ENCODE results near the gene DCLRE1C. TPM values are rescaled to one million over a fixed set of nuclear protein-coding genes. Genes with fewer than 3 reads are reported as not detected.
"Not testable (repeated sequence)": the region's sequence is repeated elsewhere in the genome, so short reads cannot be mapped to it uniquely, and the experiment has no call there.

The DCLRE1C gene
- total RNA-seq, 4 donors from 2014 or later, result 7.1 to 17.5 (median 13.0) TPM

- H3K9me3 ChIP-seq, result no peaks in the 10 kb centered on the region
- H3K27ac ChIP-seq, result no peak overlapping the region
- H3K4me1 ChIP-seq, result peaks cover 19% of the 10 kb centered on the region
- no peak overlapping the region for H3K4me3 ChIP-seq
- no peak for DNase-seq (ENCODE audit: low spot score in 2 of 2)
- 85% methylated on average over 5 of the region's 5 CpGs for WGBS
- peaks cover 32% of the 10 kb centered on the region for H3K36me3 ChIP-seq
- TF ChIP-seq POLR2A (IDR thresholded peaks at IDR 0.05) (no peak), CTCF (IDR thresholded peaks at IDR 0.05) (no peak), POLR2AphosphoS5 (IDR thresholded peaks at IDR 0.05) (no peak), EP300 (IDR thresholded peaks at IDR 0.05) (no peak)
- no peaks in the 10 kb centered on the region for H3K27me3 ChIP-seq
These were observed 4.6 kb downstream of the DCLRE1C start for GRCh38 chr10:14949291-14949690.

GRCh38 chr10:14947268-14947667 is 6.6 kb downstream of the DCLRE1C start:
- Histone ChIP-seq H3K4me3 (no peak overlapping the region), H3K27me3 (no peaks in the 10 kb centered on the region), H3K27ac (no peak overlapping the region), H3K4me1 (peaks cover 3% of the 10 kb centered on the region), H3K36me3 (peaks cover 45% of the 10 kb centered on the region), H3K9me3 (no peaks in the 10 kb centered on the region)
- WGBS, result 93% methylated on average over 1 of the region's 1 CpG
- TF ChIP-seq POLR2AphosphoS5 (IDR thresholded peaks at IDR 0.05), result no peak
- TF ChIP-seq CTCF (IDR thresholded peaks at IDR 0.05), result no peak
- TF ChIP-seq POLR2A (IDR thresholded peaks at IDR 0.05), result no peak
- no peak for TF ChIP-seq EP300 (IDR thresholded peaks at IDR 0.05)
- DNase-seq (ENCODE audit: low spot score in 2 of 2), result no peak

- WGBS, result 93% methylated on average over 5 of the region's 5 CpGs
- peaks cover 57% of the 10 kb centered on the region for H3K36me3 ChIP-seq
These were observed 8.8 kb downstream of the DCLRE1C start for GRCh38 chr10:14945108-14945507.

GRCh38 chr10:14942950-14943338 is 11.0 kb downstream of the DCLRE1C start:
- H3K27ac ChIP-seq; H3K27me3 ChIP-seq; H3K9me3 ChIP-seq; H3K4me1 ChIP-seq; DNase-seq (ENCODE audit: low spot score in 2 of 2); H3K4me3 ChIP-seq: not testable (repeated sequence)
- 95% methylated on average over 7 of the region's 7 CpGs for WGBS
- peaks cover 52% of the 10 kb centered on the region for H3K36me3 ChIP-seq

More at GRCh38 chr10:14945108-14945507, 8.8 kb downstream of the DCLRE1C start:
- Histone ChIP-seq H3K4me1 (no peaks in the 10 kb centered on the region), H3K4me3 (no peak overlapping the region), H3K9me3 (no peaks in the 10 kb centered on the region), H3K27me3 (no peaks in the 10 kb centered on the region), H3K27ac (no peak overlapping the region)
- TF ChIP-seq POLR2AphosphoS5 (IDR thresholded peaks at IDR 0.05), result no peak
- no peak for TF ChIP-seq POLR2A (IDR thresholded peaks at IDR 0.05)
- TF ChIP-seq CTCF (IDR thresholded peaks at IDR 0.05), result no peak
- TF ChIP-seq EP300 (IDR thresholded peaks at IDR 0.05), result no peak
- no peak for DNase-seq (ENCODE audit: low spot score in 2 of 2)

- WGBS, result 95% methylated on average over 15 of the region's 17 CpGs
- H3K4me3 ChIP-seq; H3K9me3 ChIP-seq; DNase-seq (ENCODE audit: low spot score in 2 of 2); H3K4me1 ChIP-seq; H3K27me3 ChIP-seq; H3K27ac ChIP-seq: not testable (repeated sequence)
- H3K36me3 ChIP-seq, result peaks cover 48% of the 10 kb centered on the region
These were observed 11.5 kb downstream of the DCLRE1C start for GRCh38 chr10:14942147-14942949.

GRCh38 chr10:14938971-14939370 is 14.9 kb downstream of the DCLRE1C start:
- not testable (repeated sequence) for H3K4me1 ChIP-seq; H3K9me3 ChIP-seq; H3K27ac ChIP-seq; DNase-seq (ENCODE audit: low spot score in 2 of 2); H3K27me3 ChIP-seq; H3K4me3 ChIP-seq
- H3K36me3 ChIP-seq, result peaks cover 49% of the 10 kb centered on the region
- 89% methylated on average over 2 of the region's 5 CpGs for WGBS

GRCh38 chr10:14936584-14936983 is 17.3 kb downstream of the DCLRE1C start:
- Histone ChIP-seq H3K27me3 (no peaks in the 10 kb centered on the region), H3K4me3 (no peak overlapping the region), H3K4me1 (no peaks in the 10 kb centered on the region), H3K36me3 (peaks cover 58% of the 10 kb centered on the region), H3K27ac (no peak overlapping the region), H3K9me3 (no peaks in the 10 kb centered on the region)
- DNase-seq (ENCODE audit: low spot score in 2 of 2), result no peak
- TF ChIP-seq POLR2A (IDR thresholded peaks at IDR 0.05), result no peak
- no peak for TF ChIP-seq POLR2AphosphoS5 (IDR thresholded peaks at IDR 0.05)
- TF ChIP-seq CTCF (IDR thresholded peaks at IDR 0.05), result no peak
- no peak for TF ChIP-seq EP300 (IDR thresholded peaks at IDR 0.05)
- 97% methylated on average over 2 of the region's 2 CpGs for WGBS

Data from suprapubic skin (tissue), 4 donors.